ENCODE measurements around the gene RBFOX2. TPM values are rescaled to one million over a fixed set of nuclear protein-coding genes. Genes with fewer than 3 reads are reported as not detected.

The RBFOX2 gene
- 115 and 151 TPM in 2 replicates for polyA plus RNA-seq (2012; rRNA removed)
- polyA plus RNA-seq (2012; cell fraction: cytosol; rRNA removed), result 92.8 and 114 TPM in 2 replicates
- 125 and 168 TPM in 2 replicates for polyA plus RNA-seq (2012; cell fraction: nucleus; rRNA removed)

GRCh38 chr22:36028646-36029405 is at the start of gene RBFOX2:
Gene RBFOX2, minus strand, starts transcription at chr22:36028824. Its CDS starts 399 bp downstream, at chr22:36028425.
- H4K20me1 ChIP-seq (ENCODE audit: insufficient read depth), result peaks cover 23% of the 10 kb centered on the region
- ChIA-PET POLR2A (interaction anchor here (0.8 to 1.8 kb wide), 8 partner anchors 11 to 454 kb away, joined by 3 to 11 read pairs (median 4); no protein-coding TSS in a partner anchor), CTCF (interaction anchor here (1.0 to 5.3 kb wide), 5 partner anchors 10 to 98 kb away, joined by 3 to 59 read pairs (median 14); no protein-coding TSS in a partner anchor)
- H3K4me3 ChIP-seq (ENCODE audit: low read depth in 2 of 2, low read length in 1 of 2), result peak within 1 kb of the TSS; percentile 74 to 80
- 3% methylated on average over 12 of the region's 74 CpGs for WGBS (ENCODE audit: low lambda C conversion rate)
- H3F3A ChIP-seq (replicated peaks; ENCODE audit: insufficient read depth), result peaks cover 9% of the 10 kb centered on the region
- H3K9me3 ChIP-seq, result no peaks in the 10 kb centered on the region
- peaks cover 43% of the 10 kb centered on the region for H3K79me2 ChIP-seq (ENCODE audit: insufficient read depth)
- peak within 1 kb of the TSS; percentile 79 for H3K9ac ChIP-seq
- H3K4me2 ChIP-seq, result peak within 1 kb of the TSS; percentile 76
- no peaks in the 10 kb centered on the region for H3K27me3 ChIP-seq (ENCODE audit: insufficient read depth)
- peak; percentile 98 for DNase-seq
- H3K9me2 ChIP-seq, result no peaks in the 10 kb centered on the region
- peak within 1 kb of the TSS; percentile 86 for H2AFZ ChIP-seq (ENCODE audit: low read depth)
- H3K36me3 ChIP-seq (replicated peaks in 1 of 2; ENCODE audit: control insufficient read depth in 1 of 2, insufficient read depth in 2 of 2, low read length in 1 of 2), result peaks cover 7 to 16% of the 10 kb centered on the region in 2 experiments
- peaks cover 3 to 10% of the 10 kb centered on the region in 2 experiments; a peak in 3 of 4 replicates for H3K4me1 ChIP-seq (ENCODE audit: control insufficient read depth in 1 of 2, insufficient read depth in 2 of 2, low read depth in 1 of 2, low read length in 1 of 2)
- peak within 1 kb of the TSS; percentile 75 to 90 for H3K27ac ChIP-seq (ENCODE audit: low read depth in 2 of 2, low read length in 1 of 2)
- TF ChIP-seq TCF12 (IDR thresholded peaks at IDR 0.05) (peak; percentile 19; the same call in 1 of the 2 replicates), GATA2 (CRISPR knock-in tag; IDR thresholded peaks at IDR 0.05) (no peak), RAD21 (IDR thresholded peaks at IDR 0.05; ENCODE audit: low read length) (no peak; the same call in 1 of the 2 replicates), NFIC (IDR thresholded peaks at IDR 0.05; ENCODE audit: borderline replicate concordance) (no peak), FOXM1 (IDR thresholded peaks at IDR 0.05; ENCODE audit: low read depth) (no peak), MAX (IDR thresholded peaks at IDR 0.05; ENCODE audit: low read depth) (peak; percentile 74; the same call in 1 of the 2 replicates), POLR2AphosphoS5 (IDR thresholded peaks at IDR 0.05; ENCODE audit: low read depth, low read length) (peak; percentile 62), TEAD4 (IDR thresholded peaks at IDR 0.05; ENCODE audit: borderline replicate concordance, insufficient read depth) (no peak), MXI1 (IDR thresholded peaks at IDR 0.05; ENCODE audit: low read depth, low read length) (peak; percentile 78), CTCF (IDR thresholded peaks at IDR 0.05) (no peak), EZH2phosphoT487 (IDR thresholded peaks at IDR 0.05; ENCODE audit: borderline replicate concordance, low read depth) (no peak), PBX3 (IDR thresholded peaks at IDR 0.05) (no peak), FOXJ3 (CRISPR knock-in tag; IDR thresholded peaks at IDR 0.05) (no peak), EP300 (IDR thresholded peaks at IDR 0.05; ENCODE audit: borderline replicate concordance in 1 of 2, low read depth in 1 of 2, low read length in 1 of 2) (no peak; a peak in 1 of 4 replicates), YY1 (IDR thresholded peaks at IDR 0.05; ENCODE audit: low read depth) (no peak), RCOR1 (IDR thresholded peaks at IDR 0.05; ENCODE audit: low read length) (0 out of 2 replicates have a peak, but pooled peaks have one; percentile 13), GABPA (IDR thresholded peaks at IDR 0.05; ENCODE audit: low read depth) (no peak), RFX5 (IDR thresholded peaks at IDR 0.05; ENCODE audit: low read length) (no peak), MEF2A (IDR thresholded peaks at IDR 0.05; ENCODE audit: borderline replicate concordance, low read depth) (no peak), USF2 (IDR thresholded peaks at IDR 0.05; ENCODE audit: borderline replicate concordance, low read depth, low read length) (no peak), SIN3A (IDR thresholded peaks at IDR 0.05; ENCODE audit: borderline replicate concordance, low read depth, low read length) (peak; percentile 39; the same call in 1 of the 2 replicates), FOSL2 (IDR thresholded peaks at IDR 0.05; ENCODE audit: borderline replicate concordance, low read depth) (no peak), RXRA (IDR thresholded peaks at IDR 0.05; ENCODE audit: borderline replicate concordance, low read depth) (no peak), CHD2 (IDR thresholded peaks at IDR 0.05; ENCODE audit: low read length, partially characterized antibody) (peak; percentile 6), ELF1 (IDR thresholded peaks at IDR 0.05) (no peak), IRF3 (IDR thresholded peaks at IDR 0.05; ENCODE audit: low read depth, low read length) (no peak)
